ENCODE measurements around the gene APOC3.

Gene APOC3

DNA sequence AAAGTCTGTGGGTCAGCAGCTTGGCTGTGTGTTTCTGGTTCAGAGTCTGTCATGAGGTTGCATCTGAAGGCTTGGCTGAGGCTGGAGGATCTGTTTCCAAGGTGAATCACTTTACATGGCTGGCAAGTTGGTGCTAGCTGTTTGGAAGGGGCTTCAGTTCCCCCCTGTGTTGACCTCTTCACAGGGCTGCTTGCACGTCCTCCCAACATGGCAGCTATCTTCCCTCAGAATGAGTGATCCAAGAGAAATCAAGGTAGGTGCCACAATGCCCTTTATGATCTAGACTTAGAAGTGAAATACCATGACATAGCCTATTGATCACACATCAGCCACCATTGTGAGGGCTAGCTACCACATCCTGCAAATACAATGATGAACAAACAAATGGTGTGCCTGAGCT lies 16.5 kb upstream of the APOC3 start:
- TF ChIP-seq, protein P1, sequence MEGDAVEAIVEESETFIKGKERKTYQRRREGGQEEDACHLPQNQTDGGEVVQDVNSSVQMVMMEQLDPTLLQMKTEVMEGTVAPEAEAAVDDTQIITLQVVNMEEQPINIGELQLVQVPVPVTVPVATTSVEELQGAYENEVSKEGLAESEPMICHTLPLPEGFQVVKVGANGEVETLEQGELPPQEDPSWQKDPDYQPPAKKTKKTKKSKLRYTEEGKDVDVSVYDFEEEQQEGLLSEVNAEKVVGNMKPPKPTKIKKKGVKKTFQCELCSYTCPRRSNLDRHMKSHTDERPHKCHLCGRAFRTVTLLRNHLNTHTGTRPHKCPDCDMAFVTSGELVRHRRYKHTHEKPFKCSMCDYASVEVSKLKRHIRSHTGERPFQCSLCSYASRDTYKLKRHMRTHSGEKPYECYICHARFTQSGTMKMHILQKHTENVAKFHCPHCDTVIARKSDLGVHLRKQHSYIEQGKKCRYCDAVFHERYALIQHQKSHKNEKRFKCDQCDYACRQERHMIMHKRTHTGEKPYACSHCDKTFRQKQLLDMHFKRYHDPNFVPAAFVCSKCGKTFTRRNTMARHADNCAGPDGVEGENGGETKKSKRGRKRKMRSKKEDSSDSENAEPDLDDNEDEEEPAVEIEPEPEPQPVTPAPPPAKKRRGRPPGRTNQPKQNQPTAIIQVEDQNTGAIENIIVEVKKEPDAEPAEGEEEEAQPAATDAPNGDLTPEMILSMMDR (IDR thresholded peaks at IDR 0.05) = no peak

DNA sequence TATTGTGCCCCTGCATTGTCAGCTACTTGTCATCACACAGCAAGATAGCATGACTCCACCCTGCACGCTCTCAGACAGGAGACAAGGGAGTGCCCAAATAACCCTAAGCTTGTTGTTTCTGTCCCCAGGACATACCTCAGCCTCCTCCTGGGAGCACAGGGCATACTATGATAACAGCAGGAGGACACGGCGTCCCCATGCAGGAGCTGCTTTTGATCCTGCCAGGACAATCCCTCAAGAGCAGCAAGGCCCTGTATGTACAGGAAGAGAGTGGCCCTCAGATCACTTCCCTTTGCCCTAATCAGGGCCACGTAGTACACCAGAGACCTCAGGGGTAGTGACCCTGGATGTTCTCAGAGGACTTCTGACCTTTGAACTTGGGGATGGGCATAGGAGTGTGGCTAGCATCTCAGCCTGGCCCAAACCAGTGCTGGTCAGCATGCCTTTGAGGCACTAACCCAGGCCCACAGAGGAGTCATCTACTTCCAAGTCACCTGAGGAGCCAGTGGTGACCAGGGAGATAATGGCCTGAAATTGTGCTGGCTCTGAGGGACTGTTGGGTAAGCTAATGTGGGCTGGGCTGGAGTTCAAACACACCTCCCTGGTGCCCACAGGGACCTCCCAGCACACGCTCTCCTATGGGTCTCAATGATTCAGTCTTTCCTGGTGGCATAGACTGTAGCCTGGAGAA lies 15.8 kb upstream of the APOC3 start:
- no peak overlapping the region for H3K4me3 ChIP-seq
- no peaks in the 10 kb centered on the region for H3K9me3 ChIP-seq
- H3K27me3 ChIP-seq = no peaks in the 10 kb centered on the region
- no peak for DNase-seq
- H3K36me3 ChIP-seq = no peaks in the 10 kb centered on the region
- H3K4me1 ChIP-seq = peaks cover 0 to 3% (median 0%) of the 10 kb centered on the region in 4 donors
- H3K27ac ChIP-seq = no peak overlapping the region
- intact Hi-C loops (cut with DNase I; ENCODE audit: low total_unique reads) = no loop called here
- TF ChIP-seq, protein P1 (IDR thresholded peaks at IDR 0.05) = no peak

More for the DNA sequence above, 16.5 kb upstream of the APOC3 start:
- no peak for DNase-seq
- Histone ChIP-seq H3K4me3 (no peak overlapping the region), H3K4me1 (peaks cover 0 to 3% (median 0%) of the 10 kb centered on the region in 4 donors), H3K36me3 (no peaks in the 10 kb centered on the region), H3K27ac (no peak overlapping the region), H3K9me3 (no peaks in the 10 kb centered on the region), H3K27me3 (no peaks in the 10 kb centered on the region)
- intact Hi-C loops (cut with DNase I; ENCODE audit: low total_unique reads) = no loop called here

DNA sequence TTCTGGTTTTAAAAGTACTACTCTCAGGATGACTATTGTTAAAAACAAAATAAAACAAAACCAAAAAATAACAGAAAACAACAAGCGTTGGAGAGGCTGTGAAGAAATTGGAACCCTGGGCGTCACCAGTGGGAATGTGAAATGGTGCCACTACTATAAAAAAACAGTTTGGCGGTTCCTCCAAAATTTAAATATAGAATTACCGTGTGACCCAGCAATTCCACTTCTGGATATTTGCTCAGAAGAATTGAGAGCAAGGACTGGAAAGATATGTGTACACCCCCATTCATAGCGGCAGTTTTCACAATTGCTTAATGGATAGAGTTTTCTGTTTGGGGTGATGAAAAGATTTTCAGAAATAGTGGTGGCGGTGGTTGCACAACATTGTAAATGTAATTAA lies 15.2 kb upstream of the APOC3 start:
- TF ChIP-seq, protein P1 (IDR thresholded peaks at IDR 0.05) = no peak
- Histone ChIP-seq H3K27ac (no peak overlapping the region), H3K4me3 (no peak overlapping the region), H3K4me1 (peaks cover 0 to 3% (median 0%) of the 10 kb centered on the region in 4 donors), H3K36me3 (no peaks in the 10 kb centered on the region), H3K27me3 (no peaks in the 10 kb centered on the region), H3K9me3 (no peaks in the 10 kb centered on the region)
- no peak for DNase-seq
- intact Hi-C loops (cut with DNase I; ENCODE audit: low total_unique reads) = no loop called here

DNA sequence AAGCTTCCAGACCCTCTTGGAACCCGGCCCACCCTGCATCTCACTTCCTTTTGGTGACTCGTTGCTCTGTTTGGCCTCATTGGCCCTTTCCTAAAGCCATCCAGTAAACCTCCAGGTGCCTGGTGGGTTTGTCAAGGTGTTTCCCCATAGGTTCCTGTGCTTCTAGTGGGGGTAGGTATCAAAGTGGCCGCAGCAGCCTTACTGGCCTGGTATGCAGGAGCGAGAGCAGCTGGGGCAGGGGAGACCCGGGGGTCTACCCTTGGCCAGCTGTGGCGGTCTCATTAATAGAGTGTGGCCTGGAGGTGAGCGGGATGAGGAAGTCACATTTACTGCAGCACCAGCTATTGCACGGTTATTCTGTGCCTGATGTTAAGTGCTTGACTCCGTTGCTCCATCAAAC lies 10.7 kb upstream of the APOC3 start:
- intact Hi-C loops (cut with DNase I; ENCODE audit: low total_unique reads) = no loop called here
- TF ChIP-seq, protein P1 (IDR thresholded peaks at IDR 0.05) = no peak
- peaks cover 0 to 3% (median 0%) of the 10 kb centered on the region in 4 donors for H3K4me1 ChIP-seq
- no peak overlapping the region for H3K27ac ChIP-seq
- H3K9me3 ChIP-seq = no peaks in the 10 kb centered on the region
- no peaks in the 10 kb centered on the region for H3K27me3 ChIP-seq
- no peaks in the 10 kb centered on the region for H3K36me3 ChIP-seq
- peak in 1 of 2 donors; percentile 16 for DNase-seq
- no peak overlapping the region for H3K4me3 ChIP-seq

DNA sequence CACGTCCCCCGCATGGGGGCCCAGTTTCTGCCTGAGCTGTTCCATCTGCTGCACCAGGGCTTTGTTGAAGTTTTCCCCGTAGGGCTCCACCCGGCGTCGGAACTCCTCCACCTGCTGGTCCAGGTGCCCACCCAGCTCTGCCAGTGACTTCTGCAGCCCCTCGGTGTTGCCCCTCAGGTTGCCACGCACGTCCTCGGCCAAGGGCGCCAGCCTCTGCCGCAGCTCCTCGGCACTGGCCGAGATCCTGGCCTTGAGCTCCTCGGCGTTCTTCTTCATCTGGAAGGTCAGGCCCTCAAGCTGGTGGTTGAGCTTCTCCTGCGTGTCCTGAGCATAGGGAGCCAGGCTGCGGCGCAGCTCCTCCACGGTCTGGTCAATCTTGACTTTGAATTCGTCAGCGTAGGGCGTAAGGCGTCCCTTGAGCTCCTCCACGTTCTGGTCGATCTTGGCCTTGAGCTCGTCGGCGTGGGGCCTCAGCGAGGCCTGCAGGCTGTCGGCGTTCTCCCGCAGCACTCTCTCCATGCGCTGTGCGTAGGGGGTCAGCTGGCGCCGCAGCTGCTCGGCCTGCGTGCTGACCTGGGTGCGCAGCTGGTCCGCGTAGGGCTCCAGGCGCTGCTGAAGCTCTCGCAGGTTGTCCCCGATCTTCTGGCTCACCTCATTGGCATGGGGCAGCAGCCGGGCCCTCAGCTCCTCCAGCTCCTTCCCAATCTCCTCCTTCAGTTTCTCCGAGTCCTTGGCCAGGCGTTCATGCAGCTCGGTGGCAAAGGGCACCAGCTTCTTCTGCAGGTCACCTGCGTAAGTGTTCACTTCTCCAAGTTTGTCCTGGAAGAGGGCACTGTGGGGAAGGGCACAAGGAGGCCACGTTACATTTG lies 8.4 kb upstream of the APOC3 start:
- Histone ChIP-seq H3K4me3 (no peak overlapping the region), H3K9me3 (no peaks in the 10 kb centered on the region), H3K27ac (no peak overlapping the region), H3K36me3 (no peaks in the 10 kb centered on the region), H3K4me1 (no peaks in the 10 kb centered on the region), H3K27me3 (no peaks in the 10 kb centered on the region)
- TF ChIP-seq, protein P1 (IDR thresholded peaks at IDR 0.05) = no peak
- DNase-seq = peak in 1 of 2 donors; percentile 3
- intact Hi-C loops (cut with DNase I; ENCODE audit: low total_unique reads) = no loop called here
